Measurements from ENCODE around the gene RPGRIP1L.

RPGRIP1L gene

GRCh38 chr16:53597776-53598175 is 105.9 kb downstream of the RPGRIP1L start:
- no peak for TF ChIP-seq CTCF (IDR thresholded peaks at IDR 0.05; ENCODE audit: low read depth, low read length)
- H3K4me3 ChIP-seq (ENCODE audit: low read depth, low read length) = no peak overlapping the region

- H3K4me3 ChIP-seq (ENCODE audit: low read depth, low read length) = no peak overlapping the region
- TF ChIP-seq CTCF (IDR thresholded peaks at IDR 0.05; ENCODE audit: low read depth, low read length) = no peak
These were observed 115.5 kb downstream of the RPGRIP1L start for GRCh38 chr16:53588081-53588648.

- no peak overlapping the region for H3K4me3 ChIP-seq (ENCODE audit: low read depth, low read length)
- TF ChIP-seq CTCF (IDR thresholded peaks at IDR 0.05; ENCODE audit: low read depth, low read length) = no peak
These were observed 120.3 kb downstream of the RPGRIP1L start for GRCh38 chr16:53583401-53583800.

GRCh38 chr16:53581784-53582183 is 121.9 kb downstream of the RPGRIP1L start:
- no peak overlapping the region for H3K4me3 ChIP-seq (ENCODE audit: low read depth, low read length)
- no peak for TF ChIP-seq CTCF (IDR thresholded peaks at IDR 0.05; ENCODE audit: low read depth, low read length)

GRCh38 chr16:53580038-53580802 is 123.4 kb downstream of the RPGRIP1L start:
- TF ChIP-seq CTCF (IDR thresholded peaks at IDR 0.05; ENCODE audit: low read depth, low read length) = no peak
- H3K4me3 ChIP-seq (ENCODE audit: low read depth, low read length) = no peak overlapping the region

- no peak overlapping the region for H3K4me3 ChIP-seq (ENCODE audit: low read depth, low read length)
- no peak for TF ChIP-seq CTCF (IDR thresholded peaks at IDR 0.05; ENCODE audit: low read depth, low read length)
These were observed 126.8 kb downstream of the RPGRIP1L start for GRCh38 chr16:53576904-53577303.

- no peak overlapping the region for H3K4me3 ChIP-seq (ENCODE audit: low read depth, low read length)
- TF ChIP-seq CTCF (IDR thresholded peaks at IDR 0.05; ENCODE audit: low read depth, low read length) = no peak
These were observed 127.4 kb downstream of the RPGRIP1L start for GRCh38 chr16:53576210-53576609.
